Epithelial cell of proximal tubule (primary cell): ENCODE results near the gene DAW1. TPM values are rescaled to one million over a fixed set of nuclear protein-coding genes. Genes with fewer than 3 reads are reported as not detected.

Experiments used
- DNase-seq: peaks from one replicate; pipeline ENCODE4 v3.0.0-alpha.2; 2011; ENCODE audit warnings: low read depth
- H3K4me3 ChIP-seq: 2 replicates; pipeline ENCODE4 v1.5.1; 2011; ENCODE audit warnings: low read depth, mild to moderate bottlenecking, low read length
- total RNA-seq: library from RNA; depleted of rRNA; stranded (reverse); fragments of >200 nt; gene quantifications from 2 replicates; pipeline ENCODE4 v1.2.3, GENCODE V29; 2015
- TF ChIP-seq, protein P1 (sequence below): conservative IDR thresholded peaks from 2 replicates; pipeline ENCODE4 v1.5.1; 2012; ENCODE audit warnings: low read depth, mild to moderate bottlenecking, low read length

The DAW1 gene
- total RNA-seq, 1 donor from 2014 or later = 1.6 TPM

DNA sequence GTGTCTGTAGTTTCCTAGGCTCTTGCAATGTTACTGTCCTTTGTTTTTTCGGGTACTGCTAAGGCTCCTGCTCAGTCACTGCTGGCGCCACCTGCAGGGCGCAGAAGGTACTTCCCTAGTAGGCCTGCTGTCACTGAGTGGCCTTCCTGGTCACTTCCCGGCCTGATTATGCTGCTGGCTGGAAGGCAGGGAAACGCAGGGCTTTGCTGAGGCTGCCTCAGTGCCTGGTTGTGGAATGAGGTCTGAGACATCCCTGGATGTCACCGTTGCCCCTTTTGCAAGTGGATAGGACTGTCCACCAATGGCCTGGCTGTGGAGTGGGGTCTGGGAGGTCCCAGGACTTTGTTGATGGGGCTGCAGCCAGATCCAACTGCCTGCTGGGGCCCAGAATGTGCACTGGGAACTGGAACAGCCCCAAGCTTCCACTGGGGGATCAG is 13.1 kb downstream of the DAW1 start:
- TF ChIP-seq, protein P1, sequence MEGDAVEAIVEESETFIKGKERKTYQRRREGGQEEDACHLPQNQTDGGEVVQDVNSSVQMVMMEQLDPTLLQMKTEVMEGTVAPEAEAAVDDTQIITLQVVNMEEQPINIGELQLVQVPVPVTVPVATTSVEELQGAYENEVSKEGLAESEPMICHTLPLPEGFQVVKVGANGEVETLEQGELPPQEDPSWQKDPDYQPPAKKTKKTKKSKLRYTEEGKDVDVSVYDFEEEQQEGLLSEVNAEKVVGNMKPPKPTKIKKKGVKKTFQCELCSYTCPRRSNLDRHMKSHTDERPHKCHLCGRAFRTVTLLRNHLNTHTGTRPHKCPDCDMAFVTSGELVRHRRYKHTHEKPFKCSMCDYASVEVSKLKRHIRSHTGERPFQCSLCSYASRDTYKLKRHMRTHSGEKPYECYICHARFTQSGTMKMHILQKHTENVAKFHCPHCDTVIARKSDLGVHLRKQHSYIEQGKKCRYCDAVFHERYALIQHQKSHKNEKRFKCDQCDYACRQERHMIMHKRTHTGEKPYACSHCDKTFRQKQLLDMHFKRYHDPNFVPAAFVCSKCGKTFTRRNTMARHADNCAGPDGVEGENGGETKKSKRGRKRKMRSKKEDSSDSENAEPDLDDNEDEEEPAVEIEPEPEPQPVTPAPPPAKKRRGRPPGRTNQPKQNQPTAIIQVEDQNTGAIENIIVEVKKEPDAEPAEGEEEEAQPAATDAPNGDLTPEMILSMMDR = peak; percentile 96
- H3K4me3 ChIP-seq = no peak overlapping the region
- no peak for DNase-seq

DNA sequence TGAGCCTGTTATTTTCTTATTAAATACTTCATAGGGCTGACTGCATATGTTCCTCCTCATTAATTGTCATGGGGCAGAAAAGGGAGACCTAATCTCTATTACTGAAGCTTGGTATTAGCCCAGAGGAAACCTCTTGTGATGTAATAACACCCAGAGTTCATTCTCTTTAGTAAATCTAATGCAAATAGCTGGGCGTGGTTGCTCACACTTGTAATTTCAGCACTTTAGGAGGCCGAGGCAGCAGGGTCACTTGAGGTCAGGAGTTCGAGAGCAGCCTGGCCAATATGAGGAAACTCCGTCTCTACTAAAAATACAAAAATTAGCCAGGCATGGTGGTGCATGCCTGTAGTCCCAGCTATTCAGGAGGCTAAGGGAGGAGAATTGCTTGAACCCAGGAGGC is 14.7 kb downstream of the DAW1 start:
- TF ChIP-seq, protein P1 = no peak
- no peak for DNase-seq
- no peak overlapping the region for H3K4me3 ChIP-seq

DNA sequence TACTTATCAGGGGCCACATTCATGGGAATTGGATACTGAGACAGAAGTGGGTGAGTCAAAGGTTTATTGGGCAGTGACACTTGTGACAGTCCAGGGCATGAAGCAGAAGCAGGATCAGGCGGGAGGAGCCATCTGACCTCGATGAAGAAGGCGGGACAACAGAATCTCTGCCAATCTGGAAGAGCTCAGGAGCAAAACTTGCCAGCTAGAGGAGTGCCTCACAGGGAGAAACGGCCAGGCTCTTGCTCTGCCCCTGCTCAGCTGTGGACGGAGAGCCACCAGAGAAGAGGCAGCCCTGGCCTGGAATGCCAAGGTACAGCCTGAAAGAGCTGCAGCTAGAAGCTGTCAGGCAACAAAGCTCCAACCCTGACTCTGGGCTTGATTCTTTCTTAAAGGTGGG is 16.9 kb downstream of the DAW1 start:
- no peak overlapping the region for H3K4me3 ChIP-seq
- no peak for DNase-seq
- TF ChIP-seq, protein P1 = no peak

DNA sequence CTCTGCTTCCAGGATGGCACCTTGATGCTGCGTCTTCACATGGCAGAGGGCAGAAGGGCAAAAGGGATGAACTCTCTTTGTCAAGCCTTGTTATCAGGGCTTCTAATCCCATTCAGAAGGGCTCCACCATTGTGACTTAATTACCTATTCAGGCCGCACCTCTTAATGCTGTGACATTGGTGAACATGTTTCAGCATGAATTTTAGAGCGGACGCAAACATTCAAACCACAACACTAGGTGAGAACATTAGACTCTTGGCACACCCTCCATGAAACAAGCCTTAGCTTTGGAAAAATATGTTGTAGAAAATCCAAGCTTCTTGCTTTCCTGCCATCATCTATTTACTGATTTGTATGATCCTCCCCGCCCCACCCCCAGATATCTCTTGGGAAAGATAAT is 17.9 kb downstream of the DAW1 start:
- H3K4me3 ChIP-seq = no peak overlapping the region
- DNase-seq = no peak
- TF ChIP-seq, protein P1 = no peak

DNA sequence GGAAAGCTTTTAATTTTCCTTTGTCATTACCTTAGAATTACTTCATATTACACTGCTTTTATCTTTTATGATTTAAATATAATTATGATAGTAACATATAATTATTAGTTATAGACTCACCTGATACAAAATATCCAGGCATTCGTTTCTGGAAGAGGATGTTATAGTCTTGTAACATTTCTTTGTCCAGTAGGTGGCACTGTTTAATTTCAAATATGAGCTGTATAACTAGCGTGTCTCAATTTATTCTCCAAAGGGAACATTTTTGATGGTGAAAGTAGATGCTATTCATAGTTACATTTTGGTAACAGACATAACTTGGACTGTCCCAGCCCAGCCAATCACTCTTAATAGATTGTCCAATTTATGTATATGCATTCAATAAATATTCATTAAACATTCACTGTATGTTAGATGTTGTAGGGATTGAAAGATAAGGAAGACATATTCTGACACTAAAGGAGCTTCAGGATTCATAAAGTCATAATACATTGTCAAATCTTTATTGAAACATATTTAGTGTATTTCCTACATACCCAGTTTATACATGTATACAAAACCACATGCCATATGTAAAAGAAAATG is 19.2 kb downstream of the DAW1 start:
- H3K4me3 ChIP-seq = no peak overlapping the region
- no peak for DNase-seq
- TF ChIP-seq, protein P1 = peak; percentile 57

- H3K4me3 ChIP-seq = no peak overlapping the region
- DNase-seq = no peak
- TF ChIP-seq, protein P1 = no peak
These were observed 20.2 kb downstream of the DAW1 start for GRCh38 chr2:227891673-227892072.

GRCh38 chr2:227903381-227903780 is 31.9 kb downstream of the DAW1 start:
- H3K4me3 ChIP-seq = no peak overlapping the region
- TF ChIP-seq, protein P1 = no peak
- no peak for DNase-seq
